ENCODE data around the gene CDK14.

The CDK14 gene

DNA sequence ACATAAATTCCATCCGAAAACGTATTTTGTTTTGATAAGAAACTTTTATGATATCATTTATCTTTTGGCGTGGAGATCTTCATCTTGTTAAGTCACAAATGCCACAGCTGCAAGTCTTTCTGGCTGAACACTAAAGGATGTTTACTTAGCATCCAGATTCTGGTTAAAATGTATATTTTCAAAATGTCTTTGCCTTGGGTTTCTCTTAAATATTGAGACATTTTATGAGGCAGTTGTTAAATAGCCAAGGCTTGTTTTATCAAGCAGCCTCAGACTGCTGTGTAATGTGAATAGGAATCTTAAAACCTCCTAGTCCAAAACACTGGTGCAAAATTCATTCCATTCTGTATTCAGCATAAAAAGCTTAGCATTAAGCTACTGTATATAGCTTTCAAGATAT is 531.8 kb downstream of the CDK14 start:
- H3K9me2 ChIP-seq (replicated peaks; ENCODE audit: insufficient read depth, low read length): no peaks in the 10 kb centered on the region

DNA sequence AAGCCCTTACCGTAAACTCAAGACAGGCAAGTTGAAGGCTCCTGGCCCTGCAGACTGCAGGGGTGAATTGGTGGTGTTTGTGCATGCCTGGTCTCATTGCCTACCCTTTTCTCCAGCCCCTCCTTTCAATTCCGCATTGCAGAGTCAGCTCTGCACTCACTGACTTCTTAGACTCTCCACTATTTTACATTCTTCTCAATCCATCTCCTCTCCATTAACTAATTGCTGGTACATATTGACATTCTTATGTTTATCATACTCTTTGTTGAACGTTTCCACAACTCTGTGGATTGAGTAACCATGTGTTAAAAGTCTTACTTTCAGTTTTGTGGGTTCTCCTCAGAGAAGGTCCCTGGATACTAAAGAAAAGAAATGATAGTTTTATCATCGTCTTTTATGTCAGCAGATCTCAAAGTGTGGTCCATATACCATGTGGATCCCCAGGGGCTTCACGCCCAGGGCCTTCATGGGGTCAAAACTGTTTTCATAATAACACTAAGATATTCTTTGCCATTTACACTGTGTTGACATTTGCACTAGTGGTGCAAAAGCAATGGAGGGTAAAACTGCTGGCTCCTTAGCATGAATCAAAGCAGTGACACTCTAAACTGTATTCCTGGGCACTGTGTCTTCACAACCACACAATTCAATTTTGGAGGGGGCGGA is 532.7 kb downstream of the CDK14 start:
- Histone ChIP-seq H3K9me2 (replicated peaks; ENCODE audit: insufficient read depth, low read length) (no peaks in the 10 kb centered on the region), H3K4me3 (ENCODE audit: low read length) (no peak overlapping the region), H3K27me3 (replicated peaks; ENCODE audit: insufficient read depth, low read length) (no peaks in the 10 kb centered on the region), H3F3A (ENCODE audit: insufficient read depth, low read length) (no peaks in the 10 kb centered on the region), H3K27ac (ENCODE audit: low read length) (no peak overlapping the region), H4K20me1 (ENCODE audit: insufficient read depth, low read length) (no peaks in the 10 kb centered on the region), H3K79me2 (ENCODE audit: low read length) (no peaks in the 10 kb centered on the region), H3K4me2 (ENCODE audit: low read depth, low read length) (no peak overlapping the region), H3K9me3 (replicated peaks; ENCODE audit: insufficient read depth, low read length) (no peaks in the 10 kb centered on the region), H3K9ac (ENCODE audit: low read length) (no peak overlapping the region), H3K36me3 (replicated peaks; ENCODE audit: insufficient read depth, low read length) (no peaks in the 10 kb centered on the region), H2AFZ (ENCODE audit: low read length) (no peak overlapping the region), H3K4me1 (ENCODE audit: low read length) (no peaks in the 10 kb centered on the region)
- no peak for DNase-seq
- TF ChIP-seq EZH2phosphoT487 (IDR thresholded peaks at IDR 0.05; ENCODE audit: low read length) (no peak), EZH2 (optimal IDR thresholded peaks at IDR 0.05; ENCODE audit: low read depth, low read length) (no peak), CTCF (IDR thresholded peaks at IDR 0.05; ENCODE audit: low read length) (no peak)

More for the DNA sequence above, 531.8 kb downstream of the CDK14 start:
- H3K79me2 ChIP-seq (ENCODE audit: low read length): no peaks in the 10 kb centered on the region
- TF ChIP-seq CTCF (IDR thresholded peaks at IDR 0.05; ENCODE audit: low read length): no peak
- TF ChIP-seq EZH2phosphoT487 (IDR thresholded peaks at IDR 0.05; ENCODE audit: low read length): no peak
- no peak for TF ChIP-seq EZH2 (optimal IDR thresholded peaks at IDR 0.05; ENCODE audit: low read depth, low read length)
- no peaks in the 10 kb centered on the region for H3K9me3 ChIP-seq (replicated peaks; ENCODE audit: insufficient read depth, low read length)
- H3K27me3 ChIP-seq (replicated peaks; ENCODE audit: insufficient read depth, low read length): no peaks in the 10 kb centered on the region
- H3K27ac ChIP-seq (ENCODE audit: low read length): no peak overlapping the region
- no peak overlapping the region for H2AFZ ChIP-seq (ENCODE audit: low read length)
- H4K20me1 ChIP-seq (ENCODE audit: insufficient read depth, low read length): no peaks in the 10 kb centered on the region
- no peaks in the 10 kb centered on the region for H3K36me3 ChIP-seq (replicated peaks; ENCODE audit: insufficient read depth, low read length)
- no peaks in the 10 kb centered on the region for H3K4me1 ChIP-seq (ENCODE audit: low read length)
- no peak overlapping the region for H3K4me3 ChIP-seq (ENCODE audit: low read length)
- H3K9ac ChIP-seq (ENCODE audit: low read length): no peak overlapping the region
- no peaks in the 10 kb centered on the region for H3F3A ChIP-seq (ENCODE audit: insufficient read depth, low read length)
- no peak overlapping the region for H3K4me2 ChIP-seq (ENCODE audit: low read depth, low read length)
- DNase-seq: no peak

DNA sequence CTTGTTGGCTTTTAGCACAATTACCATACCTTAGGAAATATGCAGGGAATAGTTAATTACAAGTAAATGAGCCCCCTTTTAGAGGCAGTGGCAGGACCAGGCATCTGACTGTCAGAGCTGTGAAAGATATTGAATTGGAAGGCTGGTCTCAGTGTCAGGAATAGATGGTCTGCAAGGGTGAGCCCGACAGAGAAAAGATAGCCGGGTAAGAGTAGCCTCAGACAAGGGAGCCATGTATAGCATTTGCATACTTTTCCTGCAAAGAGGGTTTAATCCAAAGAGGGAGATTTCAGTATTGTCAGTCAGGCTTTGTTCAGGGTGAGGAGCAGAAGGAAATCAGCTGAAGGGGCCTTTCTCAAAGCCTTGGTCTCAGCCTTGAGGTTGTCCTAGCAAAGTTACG is 539.2 kb downstream of the CDK14 start:
- no peak overlapping the region for H2AFZ ChIP-seq (ENCODE audit: low read length)
- no peak overlapping the region for H3K4me2 ChIP-seq (ENCODE audit: low read depth, low read length)
- no peaks in the 10 kb centered on the region for H4K20me1 ChIP-seq (ENCODE audit: insufficient read depth, low read length)
- H3K9me2 ChIP-seq (replicated peaks; ENCODE audit: insufficient read depth, low read length): no peaks in the 10 kb centered on the region
- no peak for DNase-seq
- no peaks in the 10 kb centered on the region for H3K79me2 ChIP-seq (ENCODE audit: low read length)
- H3K9me3 ChIP-seq (replicated peaks; ENCODE audit: insufficient read depth, low read length): no peaks in the 10 kb centered on the region
- TF ChIP-seq EZH2phosphoT487 (IDR thresholded peaks at IDR 0.05; ENCODE audit: low read length) (no peak), EZH2 (optimal IDR thresholded peaks at IDR 0.05; ENCODE audit: low read depth, low read length) (no peak), CTCF (IDR thresholded peaks at IDR 0.05; ENCODE audit: low read length) (no peak)
- H3K9ac ChIP-seq (ENCODE audit: low read length): no peak overlapping the region
- no peak overlapping the region for H3K27ac ChIP-seq (ENCODE audit: low read length)
- no peaks in the 10 kb centered on the region for H3K4me1 ChIP-seq (ENCODE audit: low read length)
- H3K36me3 ChIP-seq (replicated peaks; ENCODE audit: insufficient read depth, low read length): no peaks in the 10 kb centered on the region
- H3F3A ChIP-seq (ENCODE audit: insufficient read depth, low read length): no peaks in the 10 kb centered on the region
- no peak overlapping the region for H3K4me3 ChIP-seq (ENCODE audit: low read length)
- H3K27me3 ChIP-seq (replicated peaks; ENCODE audit: insufficient read depth, low read length): no peaks in the 10 kb centered on the region
